Measurements from ENCODE around the gene NAV2. TPM values are rescaled to one million over a fixed set of nuclear protein-coding genes. Genes with fewer than 3 reads are reported as not detected.

The NAV2 gene
- total RNA-seq, 1 experiment from 2014 or later: 1.8 TPM

- DNase-seq (ENCODE audit: low spot score): no peak
These were observed 340.9 kb downstream of the NAV2 start for GRCh38 chr11:20053572-20053971.

- DNase-seq (ENCODE audit: low spot score): no peak
These were observed 341.9 kb downstream of the NAV2 start for GRCh38 chr11:20054584-20054983.

GRCh38 chr11:20055312-20055711 is 342.7 kb downstream of the NAV2 start:
- DNase-seq (ENCODE audit: low spot score): no peak

GRCh38 chr11:20056109-20056949 is 343.7 kb downstream of the NAV2 start:
- DNase-seq (ENCODE audit: low spot score): no peak

- no peak for DNase-seq (ENCODE audit: low spot score)
These were observed 344.6 kb downstream of the NAV2 start for GRCh38 chr11:20056950-20057943.

- no peak for DNase-seq (ENCODE audit: low spot score)
These were observed 346.3 kb downstream of the NAV2 start for GRCh38 chr11:20058749-20059458.

- no peak for DNase-seq (ENCODE audit: low spot score)
These were observed 347.0 kb downstream of the NAV2 start for GRCh38 chr11:20059587-20060021.

- DNase-seq (ENCODE audit: low spot score): no peak
These were observed 347.5 kb downstream of the NAV2 start for GRCh38 chr11:20060181-20060580.

GRCh38 chr11:20060647-20061205 is 348.1 kb downstream of the NAV2 start:
- no peak for DNase-seq (ENCODE audit: low spot score)

- no peak for DNase-seq (ENCODE audit: low spot score)
These were observed 349.1 kb downstream of the NAV2 start for GRCh38 chr11:20061776-20062175.

- no peak for DNase-seq (ENCODE audit: low spot score)
These were observed 352.3 kb downstream of the NAV2 start for GRCh38 chr11:20064961-20065405.

GRCh38 chr11:20065406-20065805 is 352.8 kb downstream of the NAV2 start:
- no peak for DNase-seq (ENCODE audit: low spot score)

GRCh38 chr11:20066013-20066782 is 353.6 kb downstream of the NAV2 start:
- no peak for DNase-seq (ENCODE audit: low spot score)

- no peak for DNase-seq (ENCODE audit: low spot score)
These were observed 354.1 kb downstream of the NAV2 start for GRCh38 chr11:20066783-20067156.

GRCh38 chr11:20067665-20068064 is 355.0 kb downstream of the NAV2 start:
- no peak for DNase-seq (ENCODE audit: low spot score)

- no peak for DNase-seq (ENCODE audit: low spot score)
These were observed 356.1 kb downstream of the NAV2 start for GRCh38 chr11:20068691-20069090.

- DNase-seq (ENCODE audit: low spot score): peak; percentile 82
These were observed 357.8 kb downstream of the NAV2 start for GRCh38 chr11:20070459-20070858.

GRCh38 chr11:20075627-20076026 is 363.0 kb downstream of the NAV2 start:
- no peak for DNase-seq (ENCODE audit: low spot score)

GRCh38 chr11:20078846-20079245 is 366.2 kb downstream of the NAV2 start:
- no peak for DNase-seq (ENCODE audit: low spot score)

GRCh38 chr11:20080032-20080685 is 367.5 kb downstream of the NAV2 start:
- no peak for DNase-seq (ENCODE audit: low spot score)

Data from H4 (cell line).